NCI-H128 (cell line): ENCODE results near the gene WRNIP1.

Experiments
- DNase-seq: peaks from one replicate; lab custom pipeline; 2025; ENCODE audit not compliant: unreplicated experiment; lab: John Stamatoyannopoulos, UW

Gene WRNIP1

DNA sequence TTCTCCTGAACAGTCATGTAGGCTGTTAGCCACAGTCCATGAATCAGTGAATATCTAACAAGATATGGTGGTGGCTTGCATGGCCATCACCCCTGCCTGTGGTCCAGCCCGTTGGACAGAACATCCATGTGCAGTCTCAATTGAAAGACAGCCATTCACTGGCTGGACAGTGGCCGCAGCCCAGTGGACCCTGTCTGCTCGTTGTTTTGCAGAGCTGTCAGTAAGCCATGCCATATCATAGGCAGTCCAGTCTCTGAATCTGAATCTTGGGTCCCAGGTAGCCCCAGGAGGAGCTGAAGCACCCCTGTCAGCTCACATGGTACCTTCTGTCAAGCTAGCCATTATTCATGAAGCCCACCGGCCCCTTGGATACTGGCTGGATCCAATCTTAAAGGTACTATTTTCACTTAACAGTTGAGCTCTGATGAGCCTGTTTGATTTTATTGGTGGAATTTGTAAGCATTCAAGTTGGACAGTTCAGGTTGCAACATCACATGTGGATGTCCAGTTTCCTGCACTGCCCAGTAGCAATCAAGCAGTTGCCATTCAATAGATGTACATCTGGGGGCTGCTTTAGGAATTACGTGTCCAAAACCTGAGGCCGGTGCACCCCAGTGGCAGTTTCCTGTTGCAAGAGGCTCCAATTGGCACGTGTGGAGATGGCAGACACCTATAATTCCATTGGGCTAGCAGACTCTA, 38.7 kb downstream of the WRNIP1 start:
- DNase-seq = no peak

DNA sequence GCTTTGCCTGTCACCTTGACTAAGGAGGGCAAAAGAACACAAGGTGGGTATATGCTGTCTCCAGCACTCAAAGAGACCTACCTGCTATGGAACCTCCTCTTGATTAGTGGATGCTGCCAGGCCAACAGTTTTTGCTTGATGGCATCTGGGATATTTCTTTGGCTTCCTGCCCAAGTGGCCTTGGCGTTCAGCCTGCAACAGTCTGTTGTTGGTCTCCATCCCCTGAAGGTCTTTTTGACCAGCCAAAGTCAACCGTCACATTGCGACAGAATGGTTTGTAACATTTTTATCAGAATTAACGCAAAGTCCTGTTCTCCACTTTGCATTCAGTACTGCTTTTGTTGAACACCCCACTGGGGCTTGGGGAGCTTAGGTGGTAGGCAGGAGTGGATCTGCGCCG, 39.3 kb downstream of the WRNIP1 start:
- no peak for DNase-seq

DNA sequence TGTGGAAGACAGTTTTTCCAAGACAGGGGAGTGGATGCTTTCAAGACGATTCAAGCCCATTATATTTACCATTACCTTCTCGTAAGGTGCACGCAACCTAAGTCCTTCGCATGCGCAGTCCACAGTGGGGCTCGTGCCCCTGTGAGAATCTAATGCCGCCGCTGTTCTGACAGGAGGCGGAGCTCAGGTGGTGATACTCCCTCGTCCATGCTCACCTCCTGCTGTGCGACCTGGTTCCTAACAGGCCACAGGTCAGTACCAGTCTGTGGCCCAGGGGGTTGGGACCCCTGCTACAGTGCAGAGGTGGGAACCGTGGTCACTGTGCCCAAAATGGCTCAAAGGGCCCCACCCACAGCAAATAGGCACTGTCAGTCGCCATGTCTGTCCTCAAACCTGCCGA, 39.8 kb downstream of the WRNIP1 start:
- DNase-seq = no peak

DNA sequence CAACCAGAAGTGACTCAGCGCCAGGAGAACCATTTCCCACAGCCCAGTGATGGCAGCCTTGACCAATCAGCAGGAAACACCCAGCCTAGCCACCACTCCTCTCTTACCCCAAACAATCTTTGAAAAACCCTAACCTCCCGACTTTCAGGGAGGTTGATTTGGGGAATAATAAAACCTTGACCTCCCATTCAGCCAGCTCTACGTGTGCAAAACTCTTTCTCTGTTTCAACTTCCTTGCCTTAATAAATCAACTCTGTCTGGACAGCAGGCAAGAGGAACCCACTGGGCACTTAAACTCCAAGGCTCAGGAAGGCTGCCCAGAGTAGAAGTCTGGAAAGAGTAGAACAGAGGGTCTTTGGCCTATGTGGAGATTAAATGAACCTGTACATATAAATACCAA, 41.5 kb downstream of the WRNIP1 start:
- no peak for DNase-seq

DNA sequence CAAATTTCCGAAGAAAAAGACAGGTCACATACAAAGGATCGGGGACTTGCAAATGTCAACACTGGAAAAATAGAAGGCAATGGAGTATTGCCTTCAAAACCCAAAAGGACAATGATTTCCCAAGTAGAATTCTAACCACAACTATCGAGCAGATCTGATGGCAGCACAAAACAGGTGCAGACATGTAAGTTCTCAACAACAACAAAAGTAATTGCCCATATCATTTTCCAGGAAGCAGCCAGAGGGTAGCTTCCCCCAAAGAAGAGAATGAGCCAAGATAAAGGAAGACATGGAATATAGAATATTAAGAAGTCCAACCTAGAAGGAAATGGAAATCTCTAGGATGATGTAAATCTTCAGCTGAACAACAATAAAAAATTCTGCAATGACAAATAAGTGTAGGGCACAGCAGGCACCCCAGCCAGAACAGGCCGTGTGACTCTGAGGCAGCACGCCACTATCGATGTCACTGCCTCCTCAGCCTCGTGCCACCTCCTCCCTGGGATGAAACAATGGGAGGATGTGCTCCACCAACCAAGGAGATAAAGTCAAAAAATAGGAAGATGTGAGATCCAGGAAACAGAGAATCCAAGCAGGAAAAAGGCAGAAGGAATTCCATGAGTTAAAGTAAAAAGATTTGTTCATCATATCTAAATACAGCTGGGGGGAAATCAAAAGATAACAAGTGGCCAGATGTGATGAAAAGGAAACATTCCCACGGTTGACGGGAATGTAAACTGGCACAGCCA, 42.3 kb downstream of the WRNIP1 start:
- no peak for DNase-seq

DNA sequence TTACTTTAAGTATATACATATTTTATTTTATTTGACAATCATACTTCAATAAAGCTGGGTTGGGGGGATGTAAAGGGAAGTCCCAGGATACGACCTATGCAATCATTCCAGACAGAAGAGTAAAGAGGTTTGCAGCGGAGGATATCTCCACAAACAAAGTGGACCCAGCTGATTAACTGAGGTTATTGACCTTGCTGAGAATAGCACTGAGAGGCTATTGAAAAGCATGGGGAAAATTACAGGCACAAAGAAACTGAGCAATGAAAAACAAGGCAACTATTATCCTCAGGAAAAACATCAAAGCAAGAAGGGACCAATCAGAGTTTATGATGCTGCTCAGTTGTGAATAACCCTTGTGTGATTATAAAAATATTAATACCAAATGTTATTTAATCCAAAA, 43.8 kb downstream of the WRNIP1 start:
- DNase-seq = no peak

DNA sequence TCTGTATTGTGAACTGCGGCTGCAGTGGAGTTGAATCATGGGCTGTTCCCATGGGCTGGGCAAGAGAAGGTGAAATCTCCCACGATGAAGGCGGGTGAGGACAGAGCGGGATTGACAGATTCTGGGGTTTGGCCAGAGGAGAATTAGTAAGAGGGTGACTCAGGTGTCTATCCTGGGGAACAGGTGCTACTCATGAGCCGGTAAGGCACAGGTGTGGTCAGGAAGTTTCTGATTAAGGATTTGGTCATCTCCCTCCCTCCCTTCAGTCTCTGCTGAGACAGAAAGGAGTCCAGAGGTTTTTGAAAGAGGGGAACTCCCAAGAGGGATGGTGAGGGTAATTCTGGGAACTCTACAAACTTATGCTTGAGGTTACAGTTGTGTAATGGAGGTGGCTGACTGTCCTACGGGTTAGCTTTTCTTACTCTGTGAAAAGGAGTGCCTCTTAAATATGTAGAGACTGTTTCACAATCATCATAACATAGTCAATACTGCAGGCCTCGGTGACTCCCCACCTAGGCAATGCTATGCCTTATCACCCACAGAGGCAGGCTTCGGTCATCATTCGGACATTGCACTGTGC, 45.0 kb downstream of the WRNIP1 start:
- DNase-seq = no peak

DNA sequence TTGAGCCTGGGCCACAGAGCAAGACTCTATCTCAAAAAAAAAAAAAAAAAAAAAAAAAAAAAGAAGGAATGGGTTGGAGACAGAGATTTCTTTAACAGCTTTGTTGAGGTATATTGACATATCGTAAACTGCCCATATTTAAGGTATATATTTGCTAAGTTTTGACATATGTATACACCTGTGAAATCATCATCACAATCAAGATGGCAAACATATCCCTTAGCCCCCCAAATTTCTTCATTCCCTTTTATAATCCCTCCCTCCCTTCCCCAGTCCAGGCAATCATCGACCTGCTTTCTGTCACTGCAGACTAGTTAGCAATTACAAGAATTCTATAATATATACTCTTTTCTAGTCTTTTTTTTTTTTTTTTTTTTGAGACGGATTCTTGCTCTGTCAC, 47.5 kb downstream of the WRNIP1 start:
- no peak for DNase-seq

DNA sequence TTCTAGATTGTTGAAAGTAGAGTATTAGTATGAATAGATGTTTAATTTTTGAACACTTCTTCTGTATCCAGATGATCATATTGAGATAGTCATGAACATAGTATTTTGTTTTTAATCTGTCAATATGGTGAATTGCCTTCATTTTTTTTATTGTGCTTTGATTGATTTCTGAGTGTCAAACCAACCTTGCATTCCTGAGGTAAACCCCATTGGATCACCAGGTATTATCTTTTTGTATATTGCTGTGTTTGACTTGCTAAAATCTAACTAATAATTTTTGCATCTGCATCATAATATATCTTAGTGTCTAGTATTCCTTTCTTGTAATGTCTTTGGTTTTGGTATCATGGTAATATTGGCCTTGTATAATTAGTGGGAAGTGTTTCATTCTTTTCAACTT, 51.0 kb downstream of the WRNIP1 start:
- no peak for DNase-seq

DNA sequence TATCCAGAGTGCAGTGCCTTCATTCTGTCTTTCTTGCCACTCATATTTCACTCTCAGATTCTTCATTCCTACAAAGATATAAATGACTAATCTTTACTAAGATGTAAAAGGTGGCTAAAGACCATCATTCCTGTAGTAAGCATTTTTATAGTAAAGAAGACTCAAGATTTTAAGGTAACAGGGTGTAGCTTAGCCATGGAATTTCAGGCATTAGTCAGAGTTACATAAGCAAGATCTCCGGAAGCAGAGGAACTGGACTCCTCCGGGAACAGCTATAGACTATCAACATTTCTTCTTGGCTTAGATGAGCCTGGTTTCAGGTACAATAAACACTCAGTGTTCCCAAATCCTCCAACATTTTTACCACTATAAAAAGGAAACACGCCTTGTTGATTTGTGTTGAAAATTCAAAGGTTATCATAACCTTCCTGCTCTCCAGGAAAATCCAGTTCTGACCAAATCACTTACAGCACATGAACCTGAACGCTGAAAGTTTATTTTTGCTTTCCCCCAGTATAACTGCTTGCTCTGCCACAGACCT, 52.8 kb downstream of the WRNIP1 start:
- DNase-seq = no peak

DNA sequence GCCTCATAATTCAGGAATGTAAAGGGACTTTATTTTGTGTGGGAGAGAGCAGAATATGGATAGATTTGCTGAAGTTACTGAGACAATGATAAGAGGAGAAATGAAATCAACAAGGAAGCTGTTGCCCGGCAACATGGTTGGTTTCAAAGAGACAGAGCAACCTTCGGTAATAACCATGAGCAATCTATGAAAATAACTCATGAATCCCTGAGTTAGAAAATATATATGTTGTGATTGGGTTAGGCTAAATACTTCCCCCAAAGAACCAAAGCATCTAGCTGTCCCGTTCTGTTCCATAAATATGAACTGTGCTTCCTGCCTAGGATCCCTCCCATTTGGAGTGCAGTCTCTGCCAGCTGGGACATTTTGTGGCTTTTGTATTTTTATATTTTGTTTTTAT, 53.4 kb downstream of the WRNIP1 start:
- DNase-seq = no peak

DNA sequence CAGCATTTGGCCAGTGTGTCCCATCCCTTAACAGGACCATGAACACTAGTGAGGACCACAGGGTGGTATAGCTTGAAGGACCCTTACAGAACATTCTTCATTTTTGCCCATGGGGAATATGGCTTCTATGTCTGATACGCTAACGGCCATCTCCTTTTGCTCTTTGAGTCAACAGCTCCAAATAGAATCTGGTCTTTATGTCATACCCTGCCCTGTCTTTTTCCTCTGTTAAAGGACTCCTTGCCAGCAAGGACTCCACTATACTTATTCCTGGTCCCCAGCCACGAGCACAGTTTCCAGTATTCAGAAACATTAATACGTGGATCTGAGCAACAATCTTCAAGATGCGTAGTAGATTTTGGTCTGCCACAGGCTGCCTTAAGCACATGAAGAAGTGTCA, 53.9 kb downstream of the WRNIP1 start:
- DNase-seq = no peak

DNA sequence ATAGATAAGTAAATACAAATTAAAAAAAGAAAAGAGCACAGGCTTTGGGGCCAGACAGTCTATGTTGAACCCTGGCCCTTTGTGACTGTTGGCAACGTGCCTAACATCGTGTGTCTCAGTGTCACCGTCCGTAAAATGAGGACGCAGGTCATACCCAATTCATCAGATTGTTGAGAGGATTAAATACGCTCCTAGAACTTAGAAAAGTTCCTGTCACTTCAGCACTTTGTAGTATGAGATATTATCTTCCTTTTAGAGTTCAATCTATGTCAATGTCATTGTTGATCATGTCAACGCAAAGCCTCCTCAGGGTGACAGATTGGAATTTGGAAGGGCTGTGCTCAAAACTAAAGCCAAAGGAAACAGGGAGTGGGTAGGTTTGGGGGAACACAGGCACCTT, 54.8 kb downstream of the WRNIP1 start:
- DNase-seq = no peak

DNA sequence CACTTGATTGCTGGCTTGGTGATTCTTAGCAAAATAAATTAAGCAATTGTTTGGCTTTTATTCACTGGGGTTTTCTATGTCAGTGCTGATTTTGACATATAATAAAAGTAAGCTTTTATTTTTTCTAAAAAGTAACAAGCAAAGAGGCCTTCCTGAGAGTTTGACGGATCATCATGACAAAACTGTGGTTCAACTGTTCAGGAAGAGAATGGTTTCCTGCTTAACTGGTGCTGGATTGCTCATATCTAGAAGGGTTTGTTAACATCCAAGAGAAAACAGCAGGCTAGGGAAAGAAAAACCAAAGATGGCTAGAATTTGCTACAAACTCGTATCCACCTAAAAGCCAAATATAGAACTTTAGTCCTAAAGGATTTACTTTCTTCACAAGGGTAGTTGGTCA, 55.2 kb downstream of the WRNIP1 start:
- no peak for DNase-seq

DNA sequence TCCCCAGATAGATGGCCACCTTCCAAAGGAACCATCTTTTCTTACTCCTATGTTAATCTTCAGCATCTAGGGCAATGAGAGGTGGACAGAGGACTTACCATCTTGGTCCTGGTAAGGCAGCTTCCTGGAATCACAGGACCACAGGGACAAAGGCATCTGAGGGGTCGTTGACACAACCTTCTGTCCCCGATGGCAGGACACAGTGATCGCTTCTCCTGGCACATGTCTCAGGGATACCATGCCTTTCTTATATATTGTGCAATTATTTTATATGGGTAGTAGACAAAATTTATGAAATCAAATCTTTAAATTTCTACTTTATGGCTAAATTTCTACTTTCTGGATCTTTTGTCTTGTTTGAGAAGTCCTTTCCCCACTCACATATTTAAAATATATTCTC, 56.4 kb downstream of the WRNIP1 start:
- DNase-seq = no peak

DNA sequence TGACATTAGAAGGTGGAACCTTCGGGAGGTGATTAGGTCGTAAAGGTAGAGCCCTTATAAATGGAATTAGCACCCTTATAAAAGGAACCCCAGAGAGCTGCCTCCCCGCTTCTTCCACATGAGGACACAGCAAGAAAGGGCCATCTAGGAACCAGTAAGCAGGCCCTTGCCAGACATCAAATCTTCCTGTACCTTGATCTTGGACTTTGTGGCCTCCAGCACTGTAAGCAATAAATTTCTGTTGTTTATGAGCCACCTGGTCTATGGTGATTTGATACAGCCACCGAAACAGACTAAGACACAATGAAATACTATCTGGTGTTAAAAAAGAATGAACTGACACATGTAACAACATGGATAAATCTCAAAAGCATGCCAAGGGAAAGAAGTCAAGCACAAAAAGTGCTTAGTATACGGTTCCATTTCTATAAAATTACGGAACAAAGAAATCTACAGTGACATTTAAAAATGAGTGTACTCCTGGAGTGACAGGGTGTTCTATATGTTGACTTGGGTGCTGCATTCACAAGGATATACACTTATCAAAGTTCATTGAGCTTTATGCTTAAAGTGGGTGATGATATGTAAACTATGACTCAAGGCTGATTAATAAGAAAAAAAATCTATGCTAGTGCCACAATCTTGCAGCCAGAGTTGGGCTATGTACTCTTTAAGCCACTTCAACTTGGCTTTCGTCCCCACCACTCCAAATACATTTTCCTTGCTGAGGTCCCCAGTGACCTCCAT, 58.1 kb downstream of the WRNIP1 start:
- DNase-seq = no peak

DNA sequence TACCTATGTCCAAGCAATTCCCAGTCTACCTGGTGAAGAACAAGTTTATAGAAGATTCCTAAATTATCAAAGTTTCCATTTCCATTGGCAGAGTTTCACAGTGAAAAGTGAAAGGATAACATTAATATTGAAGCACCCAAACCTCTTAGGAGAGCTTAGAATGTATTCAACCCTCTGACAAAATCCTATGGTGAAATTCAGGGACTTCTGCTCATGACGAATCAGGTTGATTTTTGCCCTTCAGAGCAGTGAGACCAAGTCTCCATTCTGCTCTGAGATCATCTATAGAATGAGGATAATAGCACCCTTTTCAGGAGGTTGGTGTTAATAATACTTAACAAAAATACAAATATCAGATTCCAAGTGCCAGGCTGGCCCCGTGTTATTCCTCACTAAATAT, 60.9 kb downstream of the WRNIP1 start:
- no peak for DNase-seq

DNA sequence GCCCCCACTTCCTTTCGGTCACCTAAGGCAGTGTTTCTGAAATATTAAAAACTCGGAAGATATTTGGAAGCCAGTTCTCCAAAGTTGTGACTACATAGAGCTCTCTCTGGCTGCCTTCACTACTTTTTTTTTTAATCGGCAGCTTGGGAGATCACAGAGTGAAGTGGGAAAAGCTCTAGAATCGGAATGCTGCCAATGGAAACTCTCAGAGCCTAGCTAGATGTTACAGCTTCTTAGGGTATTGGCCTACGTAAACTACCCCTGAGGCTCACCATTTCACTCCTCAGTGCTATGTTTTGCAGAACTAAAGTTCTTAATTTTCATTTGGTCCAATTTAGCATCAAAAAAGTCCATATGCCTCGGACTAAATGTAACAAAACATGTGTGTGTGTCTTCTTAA, 61.9 kb downstream of the WRNIP1 start:
- no peak for DNase-seq

DNA sequence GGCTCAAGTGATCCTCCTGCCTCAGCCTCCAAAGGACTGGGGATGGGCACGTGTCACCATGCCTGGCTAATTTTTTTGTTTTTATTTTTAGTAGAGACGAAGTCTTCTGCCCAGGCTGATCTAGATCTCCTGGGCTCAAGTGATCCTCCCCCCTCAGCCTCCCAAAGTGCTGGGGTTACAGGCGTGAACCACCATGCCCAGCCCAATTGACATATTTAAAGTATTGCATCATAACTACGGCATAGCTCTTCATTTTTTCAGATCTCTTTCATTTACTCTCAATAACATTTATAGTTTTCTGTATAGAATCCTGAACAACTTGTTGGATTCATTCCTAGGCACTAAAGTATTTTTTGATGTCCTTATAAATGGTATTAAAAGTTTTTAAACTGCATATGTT, 63.4 kb downstream of the WRNIP1 start:
- DNase-seq = no peak

DNA sequence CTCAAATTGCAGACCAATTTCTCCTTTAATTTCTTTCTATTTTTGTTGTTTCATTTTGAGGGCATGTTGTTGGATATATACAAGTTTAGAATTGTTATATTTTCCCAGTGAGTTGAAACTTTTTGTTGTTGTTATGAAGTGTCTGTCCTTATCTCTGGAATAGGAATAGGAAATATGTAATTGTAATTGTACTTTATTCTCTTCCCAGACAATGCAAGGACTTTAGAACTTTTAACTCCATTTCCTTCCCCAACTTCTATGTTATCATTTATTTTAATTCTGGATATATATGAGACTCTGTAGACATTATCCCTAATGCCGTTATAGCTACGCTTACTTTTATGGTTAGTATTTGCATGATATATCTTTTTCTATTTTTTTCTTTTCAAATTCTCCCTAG, 64.1 kb downstream of the WRNIP1 start:
- DNase-seq = no peak

DNA sequence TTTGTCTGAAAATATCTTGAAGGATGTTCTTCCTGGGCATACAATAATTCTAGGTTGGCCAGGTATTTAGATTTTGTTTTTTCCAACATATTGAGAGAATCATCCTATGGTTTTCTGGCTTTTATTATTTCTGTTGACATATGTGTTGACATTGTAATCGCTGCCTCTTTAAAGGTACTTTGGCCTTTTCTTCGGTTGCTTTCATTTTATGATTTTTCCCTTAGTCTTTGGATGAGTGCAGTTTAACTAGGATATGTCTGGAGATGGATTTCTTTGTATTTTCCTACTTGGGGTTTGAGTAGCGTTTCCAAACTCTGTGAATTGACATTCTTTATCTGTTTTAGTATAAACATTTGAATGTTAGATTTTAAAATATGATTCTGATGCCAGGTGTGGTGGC, 65.0 kb downstream of the WRNIP1 start:
- DNase-seq = no peak

DNA sequence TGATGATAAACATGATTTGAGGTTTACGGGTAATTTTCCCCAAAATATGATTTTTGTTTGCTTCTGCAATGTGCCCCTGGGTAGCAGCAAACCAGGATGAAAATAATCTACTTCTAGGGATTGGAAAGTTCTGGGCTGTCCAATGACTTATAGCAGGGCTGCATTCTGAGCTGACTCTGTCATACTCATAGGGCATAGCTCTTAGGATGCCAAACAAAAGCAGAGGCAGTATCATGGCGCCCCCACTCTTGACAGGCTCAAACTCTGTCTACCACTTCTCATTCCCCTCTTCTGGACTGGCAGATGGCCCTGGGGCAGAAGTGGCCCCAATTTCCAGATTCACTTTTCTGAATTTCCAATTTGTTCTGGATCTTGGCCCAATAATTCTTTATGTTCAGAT, 66.2 kb downstream of the WRNIP1 start:
- DNase-seq = no peak
